Activated naive CD4-positive, alpha-beta T cell treated with anti-CD3 and anti-CD28 coated beads, Interleukin-2, amount 50 U/mL, for 16 hours (primary cell): ENCODE data around the gene GPX8.

Experiments
- DNase-seq: peaks from one replicate; pipeline ENCODE4 v3.0.0-alpha.2; 2020

Gene GPX8

GRCh38 chr5:55172937-55173686 lies 13.1 kb downstream of the GPX8 start, which contains the start of gene CDC20B:
TSS of gene CDC20B (minus strand) at chr5:55173177. CDS start at chr5:55173000, 177 bp downstream.
- DNase-seq: peak; percentile 77

GRCh38 chr5:55173687-55174230 lies 13.8 kb downstream of the GPX8 start:
- no peak for DNase-seq

GRCh38 chr5:55175781-55176175 lies 15.8 kb downstream of the GPX8 start:
- no peak for DNase-seq

- DNase-seq: peak; percentile 19
These were observed 16.3 kb downstream of the GPX8 start for GRCh38 chr5:55176176-55176818.

GRCh38 chr5:55177078-55177477 lies 17.1 kb downstream of the GPX8 start:
- no peak for DNase-seq

- no peak for DNase-seq
These were observed 20.0 kb downstream of the GPX8 start for GRCh38 chr5:55180016-55180415.

GRCh38 chr5:55187370-55187769 lies 27.4 kb downstream of the GPX8 start:
- DNase-seq: no peak

- no peak for DNase-seq
These were observed 28.9 kb downstream of the GPX8 start for GRCh38 chr5:55188656-55189540.

- no peak for DNase-seq
These were observed 31.2 kb downstream of the GPX8 start for GRCh38 chr5:55191165-55191564.

- no peak for DNase-seq
These were observed 45.0 kb downstream of the GPX8 start for GRCh38 chr5:55205001-55205400.

GRCh38 chr5:55211184-55211874 lies 51.4 kb downstream of the GPX8 start:
- no peak for DNase-seq
